ENCODE data around the gene CMIP.

Gene CMIP

DNA sequence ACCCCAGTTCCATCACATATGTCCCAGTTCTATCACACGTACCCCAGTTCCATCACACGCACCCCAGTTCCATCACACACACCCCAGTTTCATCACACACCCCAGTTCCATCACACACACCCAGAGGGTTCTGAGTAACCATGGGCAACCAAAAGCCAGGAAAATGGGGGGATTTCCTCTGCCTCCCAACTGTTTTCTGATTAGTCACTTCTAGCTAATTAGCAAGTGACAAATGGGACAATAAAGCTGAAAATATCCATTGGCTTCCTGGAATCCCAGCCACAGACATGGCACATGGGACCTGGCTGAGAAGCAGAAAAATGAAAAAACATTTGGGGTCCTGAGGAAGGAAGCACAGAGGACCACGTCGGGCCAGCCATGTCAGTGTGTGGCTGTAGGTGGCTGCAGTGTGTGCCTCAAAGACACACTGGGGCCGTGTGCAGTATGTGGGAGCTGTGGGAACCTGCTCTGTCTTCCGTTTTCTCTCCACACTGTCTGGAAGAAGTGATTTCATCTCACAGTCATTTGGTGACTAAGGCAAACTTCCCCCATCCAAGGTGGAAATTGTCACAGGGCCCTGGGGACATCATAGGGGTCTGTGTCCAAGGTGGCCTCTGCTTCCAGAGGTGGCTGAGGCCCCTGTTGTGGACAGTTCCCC, 106.7 kb downstream of the CMIP start:
- no peak for DNase-seq (ENCODE audit: low spot score)

DNA sequence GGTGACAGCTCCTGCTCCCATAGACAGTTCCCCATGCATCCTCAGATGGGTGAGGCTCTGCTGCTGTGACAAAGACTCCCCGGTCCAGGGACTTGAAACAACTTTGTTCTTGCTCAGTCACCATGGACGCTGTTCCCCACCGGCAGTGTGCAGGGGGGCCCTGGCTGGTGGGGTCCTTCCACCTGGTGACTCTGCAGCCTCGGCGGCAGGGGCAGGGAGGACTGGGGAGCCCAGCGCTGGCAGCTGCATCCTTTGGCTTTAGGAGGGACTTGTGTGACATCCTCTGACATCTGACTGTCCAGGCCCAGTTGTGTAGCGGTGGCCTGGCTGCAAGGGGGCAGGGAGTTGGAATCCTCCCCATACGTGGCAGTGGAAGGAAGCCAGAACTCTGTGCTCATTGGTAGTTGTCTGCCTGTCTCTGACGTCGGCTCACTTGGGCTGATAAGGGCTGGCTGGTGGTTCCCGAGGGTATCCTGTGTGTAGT, 107.3 kb downstream of the CMIP start:
- no peak for DNase-seq (ENCODE audit: low spot score)

DNA sequence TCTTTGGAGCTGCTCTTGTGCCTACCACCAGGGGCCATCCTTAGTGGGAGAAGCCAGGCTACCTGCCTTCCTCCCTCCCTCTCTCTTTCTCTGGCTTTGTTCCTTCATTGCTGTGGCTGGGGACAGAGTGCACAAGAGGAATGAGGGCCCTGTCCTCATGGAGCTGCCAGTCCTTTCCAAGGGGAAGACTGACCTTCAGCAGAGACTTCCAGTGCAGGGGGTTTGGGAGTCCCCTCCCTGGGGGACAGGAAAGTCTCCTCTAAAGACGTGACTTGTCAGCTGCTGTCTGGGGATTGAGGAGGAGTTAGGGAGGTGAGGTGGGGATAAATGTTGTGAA, 108.1 kb downstream of the CMIP start:
- no peak for DNase-seq (ENCODE audit: low spot score)

DNA sequence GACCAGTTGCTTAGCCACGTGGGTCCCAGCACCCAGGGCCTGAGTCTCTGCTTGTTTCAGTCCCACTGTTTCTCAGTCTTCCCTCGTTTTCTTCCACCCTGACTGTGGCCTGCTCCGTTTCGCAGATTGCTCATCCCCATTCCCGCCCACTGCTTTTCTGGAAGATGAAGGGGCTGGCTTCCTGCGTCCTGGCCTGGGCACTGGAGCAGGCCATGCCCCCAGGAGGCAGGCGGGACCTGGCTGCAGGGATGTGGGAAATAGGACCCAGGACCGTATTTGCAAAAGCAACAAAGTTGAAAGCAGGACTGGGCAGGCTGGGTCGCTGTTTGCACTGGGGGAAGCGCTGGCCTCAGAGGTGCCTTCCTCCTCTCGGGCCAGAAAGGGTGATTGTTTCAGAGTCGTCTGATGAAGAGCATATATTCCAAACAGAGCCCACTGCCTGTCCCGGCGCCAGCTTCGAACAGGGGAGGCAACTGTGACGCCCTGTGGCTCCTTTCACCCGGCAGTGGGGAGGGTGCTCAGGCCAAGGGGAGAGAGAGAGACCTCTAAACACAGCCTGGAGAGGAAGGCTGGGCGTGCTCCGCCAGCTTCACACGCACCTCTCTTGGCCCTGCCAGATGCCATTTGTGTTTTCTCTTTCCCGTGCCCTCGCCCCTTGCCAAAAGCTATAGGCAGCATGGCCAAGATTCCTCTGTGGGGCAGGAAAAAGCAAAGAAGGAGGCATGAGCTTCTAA, 108.6 kb downstream of the CMIP start:
- no peak for DNase-seq (ENCODE audit: low spot score)

DNA sequence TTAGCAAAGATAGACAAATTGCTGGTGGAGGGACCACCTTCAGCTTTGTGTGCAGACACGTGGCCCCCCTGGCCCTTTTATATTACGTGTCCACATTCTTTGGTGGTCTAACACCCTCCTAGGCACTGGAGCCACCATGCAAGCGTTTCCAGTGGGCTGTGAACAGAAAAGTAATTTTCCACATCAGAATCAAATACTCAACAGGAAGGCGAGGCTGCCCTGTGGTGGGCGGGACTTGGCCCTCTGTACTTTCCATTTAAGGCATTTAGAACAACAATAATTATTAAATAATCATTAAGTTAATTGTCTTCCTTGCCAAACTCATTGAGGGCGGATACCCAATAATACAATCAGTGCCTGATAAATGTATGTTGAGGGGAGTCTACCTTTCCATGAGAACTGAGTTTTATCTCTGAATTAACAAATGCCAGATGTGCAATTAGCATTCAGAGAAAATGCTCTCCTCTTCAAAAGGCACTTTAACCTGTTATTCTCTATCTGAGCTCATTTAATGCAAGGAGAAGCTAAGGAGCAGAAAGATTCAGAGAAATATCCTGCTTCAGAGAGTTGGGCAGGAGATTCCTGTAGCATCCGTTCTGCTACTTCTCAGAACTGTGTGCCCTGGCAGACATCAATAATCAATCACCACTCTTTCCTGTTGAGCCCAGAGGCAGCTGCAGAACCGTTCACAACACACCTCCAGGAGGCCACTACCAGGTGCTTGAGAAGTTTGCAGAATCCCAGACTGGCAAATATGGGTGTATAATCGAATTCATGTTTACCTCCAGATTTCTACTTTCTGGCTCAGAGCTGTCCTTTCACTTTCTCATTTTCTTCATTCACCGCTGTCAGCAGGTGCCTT, 109.4 kb downstream of the CMIP start:
- no peak for DNase-seq (ENCODE audit: low spot score)

DNA sequence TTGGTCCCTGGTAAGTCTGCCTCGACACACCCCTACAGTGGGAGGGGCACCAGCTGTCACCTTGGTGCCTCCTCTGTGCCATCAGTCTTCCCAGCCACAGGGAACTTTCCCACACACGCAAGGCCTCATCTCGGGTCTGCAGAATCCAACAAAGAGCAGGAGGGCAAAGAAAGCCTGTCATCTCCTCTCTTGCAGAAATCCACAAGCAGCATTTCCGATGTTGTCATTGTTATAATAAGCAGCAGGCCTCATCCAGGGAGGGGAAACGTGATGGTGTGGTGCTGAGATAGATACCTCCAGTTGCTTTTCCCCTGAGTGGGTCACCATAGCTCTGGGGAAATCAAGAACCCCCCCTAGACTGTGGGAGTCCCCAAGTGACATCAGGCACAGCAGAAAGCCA, 110.4 kb downstream of the CMIP start:
- DNase-seq (ENCODE audit: low spot score), result no peak

DNA sequence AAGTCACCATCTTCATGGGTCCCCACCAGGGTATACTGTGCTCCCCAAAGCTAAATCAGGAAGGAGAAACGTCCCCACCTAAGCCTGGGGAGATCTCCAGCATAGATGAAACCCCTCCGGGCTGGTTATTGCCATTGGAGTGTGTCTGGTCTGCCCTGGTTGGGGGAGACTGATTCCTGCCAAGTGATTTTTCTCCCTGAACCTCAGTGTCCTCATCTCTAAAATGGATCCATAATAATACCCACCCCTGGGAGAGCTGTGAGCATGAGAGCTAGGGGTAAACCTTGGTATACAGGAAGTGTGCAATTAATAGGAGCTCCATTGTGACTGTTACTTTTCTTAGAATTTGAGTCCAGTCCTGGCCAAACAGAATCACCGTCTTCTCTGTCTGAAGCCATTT, 111.1 kb downstream of the CMIP start:
- DNase-seq (ENCODE audit: low spot score), result no peak

DNA sequence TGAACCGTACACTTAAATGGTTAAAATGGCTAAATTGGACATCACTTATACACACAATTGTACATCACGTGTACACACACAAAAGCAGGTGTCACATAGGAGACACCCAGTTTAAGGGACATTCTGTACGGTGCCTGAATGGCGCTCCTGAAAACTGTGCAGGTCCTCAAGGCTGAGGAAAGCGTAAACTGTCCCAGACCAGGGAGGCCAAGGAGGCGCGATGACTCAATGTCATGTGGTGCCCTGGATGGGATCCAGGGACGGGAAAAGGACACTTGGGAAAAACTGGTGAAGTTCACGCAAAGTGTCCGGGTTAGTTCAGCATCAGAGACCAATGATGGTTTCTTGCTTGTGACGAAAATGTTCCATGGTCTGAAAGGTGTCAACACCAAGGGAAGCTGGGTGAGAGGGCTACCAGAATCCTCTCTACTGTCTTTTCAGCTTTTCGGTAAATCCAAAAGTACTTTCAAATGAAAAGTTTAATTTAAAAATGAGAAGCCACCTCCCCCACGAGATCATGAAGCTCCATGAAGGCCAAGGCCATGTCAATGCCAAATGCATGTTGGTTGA, 112.2 kb downstream of the CMIP start:
- DNase-seq (ENCODE audit: low spot score), result no peak

DNA sequence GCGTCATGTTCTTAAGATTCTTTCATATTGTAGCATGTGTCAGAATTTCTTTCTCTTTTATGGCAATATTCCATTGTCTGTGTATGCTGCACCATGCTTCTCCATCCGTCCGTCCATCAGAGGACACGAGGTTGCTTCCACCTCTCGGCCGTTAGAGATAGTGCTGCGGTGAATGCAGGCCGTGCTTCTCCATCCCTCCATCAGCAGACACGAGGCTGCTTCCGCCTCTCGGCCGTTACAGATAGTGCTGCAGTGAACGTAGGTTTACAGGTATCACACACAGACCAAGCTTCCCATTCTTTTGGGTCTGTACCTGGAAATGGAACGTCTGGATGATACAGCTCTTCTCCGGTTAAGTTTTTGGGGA, 113.5 kb downstream of the CMIP start:
- no peak for DNase-seq (ENCODE audit: low spot score)

DNA sequence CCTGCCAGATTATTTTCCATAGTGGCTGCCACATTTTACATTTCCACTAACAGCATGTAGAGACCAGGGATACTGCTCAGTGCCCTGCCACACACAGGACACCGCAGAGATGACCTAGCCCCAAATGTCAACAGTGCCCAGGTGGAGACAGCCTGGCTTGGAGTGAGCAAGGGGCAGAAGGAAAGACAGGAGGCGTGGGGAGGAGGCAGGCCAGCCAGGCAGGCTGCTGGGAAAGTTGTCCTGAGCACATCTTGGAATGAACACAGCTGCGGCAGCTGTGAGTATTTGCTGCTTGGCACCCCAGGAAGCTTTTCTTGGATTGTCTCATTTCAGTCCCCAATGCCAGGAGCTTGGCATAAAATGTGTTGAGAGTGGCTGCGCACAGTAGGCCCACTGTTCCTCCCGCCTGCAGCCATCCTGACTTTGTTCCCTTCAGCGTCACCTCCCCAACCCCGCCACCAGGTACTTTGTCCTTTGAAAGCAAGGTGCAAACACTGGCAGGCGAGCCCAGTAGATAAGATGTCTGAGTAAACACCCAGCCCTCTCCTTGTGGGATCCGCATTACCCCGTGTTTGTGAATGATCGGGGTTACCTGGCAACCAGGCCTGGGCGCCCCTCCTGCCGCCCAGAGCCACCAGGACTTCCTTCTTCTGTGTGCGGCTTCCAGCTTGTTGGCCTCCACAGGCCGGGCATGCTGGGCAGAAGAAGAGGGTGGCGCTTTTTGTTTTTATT, 114.0 kb downstream of the CMIP start:
- DNase-seq (ENCODE audit: low spot score), result peak; percentile 81

DNA sequence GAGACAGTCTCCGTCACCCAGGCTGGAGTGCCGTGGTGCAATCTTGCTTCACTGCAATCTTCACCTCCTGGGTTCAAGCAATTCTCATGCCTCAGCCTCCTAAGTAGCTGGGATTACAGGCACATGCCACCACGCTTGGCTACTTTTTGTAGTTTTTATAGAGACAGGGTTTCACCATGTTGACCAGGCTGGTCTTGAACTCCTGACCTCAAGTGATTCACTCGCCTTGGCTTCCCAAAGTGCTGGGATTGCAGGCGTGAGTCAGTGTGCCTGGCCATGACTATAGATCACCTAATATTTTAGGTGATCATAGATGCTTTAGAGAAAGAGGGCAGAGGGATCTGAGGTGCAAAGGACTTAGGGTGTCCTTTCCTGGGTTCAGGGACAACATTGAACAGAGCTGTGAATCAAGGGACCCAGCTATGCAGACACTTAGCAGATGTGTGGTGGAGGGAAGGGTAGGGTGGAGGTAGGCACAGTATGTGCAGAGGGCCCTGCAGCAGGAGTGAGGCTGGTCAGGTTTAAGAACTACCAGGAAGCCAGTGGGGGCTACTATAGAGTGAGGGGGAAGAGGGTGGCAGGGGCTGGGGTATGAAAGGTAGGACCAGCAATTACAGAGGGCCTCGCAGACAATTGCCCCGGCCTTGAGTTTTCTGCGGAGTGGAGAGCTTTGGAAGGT, 116.5 kb downstream of the CMIP start:
- DNase-seq (ENCODE audit: low spot score), result no peak

DNA sequence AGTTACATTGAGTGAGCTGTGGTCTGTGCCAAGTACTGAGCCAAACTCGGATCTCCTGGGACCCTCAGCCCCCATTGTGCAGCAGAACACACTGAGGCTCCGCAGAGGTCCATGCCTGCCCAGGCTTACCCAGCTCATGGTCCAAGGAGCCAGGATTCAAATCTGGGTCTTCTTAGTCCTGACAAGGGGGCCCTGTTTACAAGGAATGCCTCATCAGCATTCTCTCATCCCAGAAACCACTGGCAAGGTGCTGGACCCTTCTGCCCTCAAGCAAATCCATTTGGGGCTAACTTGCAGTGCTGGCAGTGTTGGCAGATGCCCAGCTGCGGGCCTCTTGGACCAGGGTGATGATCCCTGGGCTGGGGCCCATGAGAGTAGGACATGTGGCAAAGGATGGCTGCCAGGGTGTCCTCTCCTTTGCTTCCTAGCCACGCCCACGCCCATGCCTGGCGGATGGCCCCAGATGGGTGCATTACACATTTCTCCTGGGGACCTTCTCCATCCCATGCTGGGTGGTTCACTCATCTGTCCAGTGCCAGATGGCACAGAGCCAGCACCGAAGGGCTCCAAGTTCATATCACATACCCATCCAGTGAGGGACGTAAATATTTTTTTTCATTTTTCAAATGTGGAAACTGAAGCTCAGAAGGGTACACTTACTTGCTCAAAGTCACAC, 117.7 kb downstream of the CMIP start:
- no peak for DNase-seq (ENCODE audit: low spot score)

DNA sequence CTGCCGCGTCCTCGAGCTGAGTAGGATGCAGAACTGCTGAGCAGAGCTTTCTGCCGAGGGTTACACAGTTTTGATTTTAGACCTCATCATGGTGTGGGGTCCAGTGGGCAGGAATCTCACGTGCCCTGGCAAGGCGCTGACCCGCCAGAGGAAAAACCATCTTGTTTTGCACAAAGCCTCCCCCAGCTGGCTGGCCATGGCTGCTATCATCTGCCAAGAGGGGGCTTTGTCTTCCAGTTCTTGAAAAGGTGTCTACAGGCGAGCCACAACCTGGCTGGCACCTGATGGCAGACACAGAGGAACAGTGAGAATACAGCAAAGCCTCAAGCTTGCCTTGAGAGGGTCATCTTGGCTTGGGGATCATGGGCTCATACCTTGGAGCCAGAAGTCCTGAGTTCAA, 118.3 kb downstream of the CMIP start:
- no peak for DNase-seq (ENCODE audit: low spot score)

DNA sequence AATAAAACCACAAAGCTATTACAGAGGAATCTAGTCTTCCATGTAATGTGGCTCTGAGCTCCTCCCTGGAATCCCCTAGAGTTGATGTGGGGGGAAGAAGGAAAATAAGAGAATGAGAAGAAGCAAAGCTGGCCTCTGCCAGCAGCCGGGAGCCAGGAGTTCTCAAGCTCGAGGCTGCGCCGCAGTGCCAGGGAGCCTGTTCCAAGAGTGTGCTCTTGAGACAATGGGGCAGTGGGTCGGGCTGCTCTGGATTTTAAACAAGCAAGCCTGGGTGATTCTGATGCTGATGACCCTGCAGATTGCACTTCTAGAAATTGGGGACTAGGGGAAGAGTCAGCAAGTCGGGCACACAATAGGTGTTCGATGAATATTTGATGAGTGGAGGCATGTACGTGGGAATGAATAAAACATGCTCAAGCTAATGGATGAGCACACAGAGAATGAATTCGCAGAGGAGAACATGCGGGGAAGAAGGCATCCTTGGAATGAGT, 119.9 kb downstream of the CMIP start:
- DNase-seq (ENCODE audit: low spot score), result no peak

DNA sequence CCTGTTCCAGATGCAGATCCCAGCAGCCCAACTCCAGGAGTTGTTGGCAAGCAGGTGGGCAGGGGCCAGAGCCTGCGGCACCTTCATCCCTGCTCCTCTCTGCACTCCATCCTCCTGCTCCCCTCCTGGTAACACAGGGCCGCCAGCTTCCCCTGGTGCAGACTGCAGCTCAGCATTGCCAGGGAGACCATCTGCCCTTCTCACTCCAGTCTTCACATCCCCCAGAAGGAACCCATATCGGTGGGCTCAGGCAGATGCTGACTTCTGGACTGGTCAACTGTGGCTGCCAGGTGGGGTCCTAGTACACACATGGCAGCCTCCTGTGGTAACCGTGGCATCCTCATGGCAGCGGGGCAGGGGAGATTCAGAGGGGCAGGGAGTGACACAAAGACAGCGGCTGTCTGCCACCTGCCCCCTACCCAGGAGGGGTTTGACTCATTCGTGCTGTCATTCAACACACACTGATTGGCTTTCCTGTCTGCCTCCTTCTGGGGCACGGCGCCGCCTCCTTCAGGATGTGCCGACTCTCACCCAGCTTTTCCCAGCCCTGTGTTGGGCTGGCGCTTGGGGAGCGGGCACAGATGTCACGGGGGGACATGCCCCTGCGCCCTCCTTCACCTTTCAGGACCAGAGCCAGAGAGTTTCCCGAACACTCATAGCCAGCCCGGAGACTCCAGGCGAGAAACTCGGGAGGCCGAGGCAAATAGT, 120.9 kb downstream of the CMIP start:
- DNase-seq (ENCODE audit: low spot score), result no peak

DNA sequence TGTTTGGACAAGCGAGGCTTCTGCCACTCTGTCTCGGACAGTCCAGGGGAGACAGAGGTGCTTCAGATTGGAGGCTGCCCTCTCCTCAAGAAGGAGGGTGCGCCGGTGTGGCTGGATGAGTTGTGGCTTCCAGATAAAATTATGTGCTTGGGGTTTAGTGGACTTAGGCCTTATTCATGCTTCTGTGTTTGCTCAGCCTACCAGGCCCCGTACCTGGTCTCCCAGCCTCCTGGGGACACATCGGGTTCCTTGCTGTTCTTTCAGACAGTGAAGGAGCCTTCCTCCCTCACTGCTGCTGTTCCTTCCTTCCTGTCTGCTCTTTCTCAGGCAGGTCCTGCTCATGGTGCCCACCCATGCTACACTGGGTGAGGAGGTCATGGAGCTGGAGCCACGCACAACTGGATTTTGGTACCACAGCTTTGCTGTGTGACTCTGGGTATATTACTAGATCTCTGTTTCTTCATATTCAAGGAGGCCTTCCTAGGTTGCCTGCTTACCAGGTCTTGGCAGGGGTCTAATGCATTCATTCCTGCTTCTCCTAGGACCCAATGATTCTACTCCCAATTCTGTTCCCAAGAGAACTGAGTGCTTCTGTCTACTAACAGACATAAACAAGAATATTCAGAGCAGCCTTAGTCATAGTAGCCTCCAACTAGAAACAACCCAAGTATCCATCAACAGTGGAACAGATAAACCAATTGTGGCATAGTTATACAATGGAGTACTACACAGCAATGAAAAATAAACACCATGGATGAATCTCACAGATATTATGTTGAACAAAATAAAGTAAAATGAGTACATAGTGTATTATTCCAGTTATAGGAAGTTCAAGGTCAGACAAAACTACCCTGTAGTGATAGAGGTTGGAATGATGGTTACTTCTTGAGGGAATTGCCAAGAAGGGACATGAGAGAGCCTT, 121.7 kb downstream of the CMIP start:
- DNase-seq (ENCODE audit: low spot score), result no peak

DNA sequence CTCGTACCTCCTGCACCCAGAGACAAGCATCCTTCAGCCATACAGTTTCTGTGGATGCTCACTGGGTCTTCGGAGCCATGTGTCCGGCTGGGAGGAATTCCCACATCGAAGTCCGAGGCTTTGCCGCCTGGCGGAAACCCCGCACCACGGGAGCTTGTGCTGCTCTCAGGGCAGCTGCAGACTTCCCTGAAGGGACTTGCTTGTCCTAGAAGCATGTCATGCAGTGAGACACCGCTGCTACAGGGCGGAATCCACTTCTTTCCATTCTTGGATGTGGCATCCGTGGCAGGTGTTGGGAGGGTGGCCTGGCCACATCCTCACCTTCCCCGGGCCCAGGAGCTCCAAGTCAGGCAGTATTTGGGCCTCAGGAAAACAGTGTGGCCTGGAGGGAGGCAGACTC, 122.5 kb downstream of the CMIP start:
- DNase-seq (ENCODE audit: low spot score), result no peak

DNA sequence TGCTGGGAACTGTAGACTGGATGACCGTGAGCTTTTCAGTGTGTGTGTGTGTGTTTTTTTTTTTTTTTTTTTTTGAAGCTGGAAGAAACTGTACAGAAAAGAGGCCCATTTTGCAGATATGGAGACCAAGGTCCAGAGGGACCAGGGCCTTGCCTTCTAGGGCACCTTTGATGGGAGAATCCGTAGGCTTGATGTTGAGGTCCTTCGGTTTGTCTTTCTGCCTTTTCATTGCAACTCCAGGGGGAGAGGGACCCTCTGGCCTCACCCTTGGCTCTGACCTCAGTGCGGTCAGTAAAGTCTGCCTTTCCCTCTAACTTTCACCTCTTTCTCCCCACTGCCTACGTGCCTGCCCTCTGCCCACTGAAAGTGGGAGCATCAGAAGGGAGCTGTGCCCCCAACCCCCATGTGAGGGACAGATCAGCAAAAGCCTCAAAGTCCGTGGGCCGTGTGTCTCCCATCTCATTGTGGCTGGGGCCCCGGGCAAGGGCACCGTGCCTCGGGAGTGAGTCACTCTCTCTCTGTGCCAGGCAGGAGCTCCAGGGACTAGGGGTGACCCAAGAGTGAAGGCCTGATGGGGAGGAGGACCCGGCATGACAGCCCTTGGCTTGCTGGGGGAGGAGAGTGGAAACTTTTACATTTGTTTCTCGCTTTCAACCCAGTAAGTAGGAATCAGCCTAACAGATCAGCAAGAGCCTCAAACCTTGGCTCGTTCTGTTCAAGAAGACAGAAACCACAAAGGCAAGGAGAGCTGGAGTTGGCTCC, 123.6 kb downstream of the CMIP start:
- no peak for DNase-seq (ENCODE audit: low spot score)
